ENCODE results near the gene GABRA6. TPM values are rescaled to one million over a fixed set of nuclear protein-coding genes. Genes with fewer than 3 reads are reported as not detected.

The GABRA6 gene
- total RNA-seq, 1 experiment from 2014 or later = not detected

DNA sequence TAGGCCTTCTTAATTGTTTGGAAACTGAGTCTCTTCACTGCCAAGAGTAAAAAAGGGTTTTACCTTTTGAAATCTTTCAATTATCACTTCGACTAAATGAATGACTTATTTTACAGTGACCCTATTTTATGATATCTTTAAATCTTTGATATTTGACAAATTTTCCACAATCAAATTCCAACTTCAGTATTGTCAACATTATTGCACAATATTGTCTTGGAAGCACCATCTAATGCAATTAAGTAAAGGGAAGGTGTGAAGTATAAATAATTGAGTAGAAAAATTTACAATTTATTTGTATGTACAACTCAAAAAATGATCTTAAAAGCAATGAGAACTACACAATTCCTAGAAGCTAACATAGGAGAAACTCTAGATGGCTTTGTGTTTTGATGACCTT is 49.2 kb downstream of the GABRA6 start:
- ChIA-PET CTCF (no interaction called here), POLR2A (ENCODE audit: unreplicated experiment) (no interaction called here)
- Histone ChIP-seq H3K27me3 (ENCODE audit: insufficient read depth, low read depth) (no peaks in the 10 kb centered on the region), H3K4me3 (no peak overlapping the region), H3F3A (ENCODE audit: insufficient read depth, low read depth) (no peaks in the 10 kb centered on the region), H3K4me2 (no peak overlapping the region), H3K79me2 (ENCODE audit: low read depth) (no peaks in the 10 kb centered on the region), H3K36me3 (ENCODE audit: low read depth) (no peaks in the 10 kb centered on the region), H3K9me3 (ENCODE audit: insufficient read depth, low read depth) (no peaks in the 10 kb centered on the region), H3K27ac (no peak overlapping the region), H4K20me1 (ENCODE audit: insufficient read depth) (no peaks in the 10 kb centered on the region), H2AFZ (no peak overlapping the region), H3K4me1 (replicated peaks; ENCODE audit: insufficient read depth) (no peaks in the 10 kb centered on the region), H3K9me2 (ENCODE audit: insufficient read depth) (no peaks in the 10 kb centered on the region)
- DNase-seq = no peak
- TF ChIP-seq, protein P1, sequence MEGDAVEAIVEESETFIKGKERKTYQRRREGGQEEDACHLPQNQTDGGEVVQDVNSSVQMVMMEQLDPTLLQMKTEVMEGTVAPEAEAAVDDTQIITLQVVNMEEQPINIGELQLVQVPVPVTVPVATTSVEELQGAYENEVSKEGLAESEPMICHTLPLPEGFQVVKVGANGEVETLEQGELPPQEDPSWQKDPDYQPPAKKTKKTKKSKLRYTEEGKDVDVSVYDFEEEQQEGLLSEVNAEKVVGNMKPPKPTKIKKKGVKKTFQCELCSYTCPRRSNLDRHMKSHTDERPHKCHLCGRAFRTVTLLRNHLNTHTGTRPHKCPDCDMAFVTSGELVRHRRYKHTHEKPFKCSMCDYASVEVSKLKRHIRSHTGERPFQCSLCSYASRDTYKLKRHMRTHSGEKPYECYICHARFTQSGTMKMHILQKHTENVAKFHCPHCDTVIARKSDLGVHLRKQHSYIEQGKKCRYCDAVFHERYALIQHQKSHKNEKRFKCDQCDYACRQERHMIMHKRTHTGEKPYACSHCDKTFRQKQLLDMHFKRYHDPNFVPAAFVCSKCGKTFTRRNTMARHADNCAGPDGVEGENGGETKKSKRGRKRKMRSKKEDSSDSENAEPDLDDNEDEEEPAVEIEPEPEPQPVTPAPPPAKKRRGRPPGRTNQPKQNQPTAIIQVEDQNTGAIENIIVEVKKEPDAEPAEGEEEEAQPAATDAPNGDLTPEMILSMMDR (conservative IDR thresholded peaks at IDR 0.05) = no peak
- TF ChIP-seq EZH2 (IDR thresholded peaks at IDR 0.05; ENCODE audit: low read depth) = no peak
- intact Hi-C loops (cut with micrococcal nuclease; ENCODE audit: unreplicated experiment) = no loop called here
- no TSS peak for BruUV-seq (replicated peaks)

DNA sequence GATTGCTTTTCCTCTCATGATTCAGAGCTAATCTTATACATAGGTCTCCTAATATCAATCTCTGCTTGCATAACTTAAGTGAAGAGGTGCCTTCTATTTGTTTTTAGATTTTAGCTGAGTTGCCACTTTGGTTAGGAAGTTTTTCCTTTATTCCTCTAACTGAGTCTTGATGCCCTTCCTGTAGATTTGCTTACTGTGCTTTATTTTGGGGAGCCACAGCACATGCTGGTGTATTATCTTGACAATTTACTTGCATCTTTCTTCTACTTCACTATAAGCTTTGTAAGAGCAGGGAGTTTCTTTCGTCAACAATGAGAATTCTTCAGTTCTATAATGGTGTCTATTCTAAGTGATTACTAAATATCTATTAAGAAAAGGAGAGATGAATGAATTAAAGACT is 54.9 kb downstream of the GABRA6 start:
- H4K20me1 ChIP-seq (ENCODE audit: insufficient read depth) = no peaks in the 10 kb centered on the region
- H3K9me3 ChIP-seq (ENCODE audit: insufficient read depth, low read depth) = no peaks in the 10 kb centered on the region
- H3F3A ChIP-seq (ENCODE audit: insufficient read depth, low read depth) = no peaks in the 10 kb centered on the region
- no TSS peak for BruUV-seq (replicated peaks)
- H3K36me3 ChIP-seq (ENCODE audit: low read depth) = no peaks in the 10 kb centered on the region
- ChIA-PET CTCF (no interaction called here), POLR2A (ENCODE audit: unreplicated experiment) (no interaction called here)
- no peak overlapping the region for H3K4me2 ChIP-seq
- no peak overlapping the region for H2AFZ ChIP-seq
- DNase-seq = no peak
- H3K27ac ChIP-seq = no peak overlapping the region
- no peaks in the 10 kb centered on the region for H3K27me3 ChIP-seq (ENCODE audit: insufficient read depth, low read depth)
- H3K4me1 ChIP-seq (replicated peaks; ENCODE audit: insufficient read depth) = no peaks in the 10 kb centered on the region
- no peaks in the 10 kb centered on the region for H3K9me2 ChIP-seq (ENCODE audit: insufficient read depth)
- intact Hi-C loops (cut with micrococcal nuclease; ENCODE audit: unreplicated experiment) = no loop called here
- H3K79me2 ChIP-seq (ENCODE audit: low read depth) = no peaks in the 10 kb centered on the region
- no peak overlapping the region for H3K4me3 ChIP-seq
- TF ChIP-seq EZH2 (IDR thresholded peaks at IDR 0.05; ENCODE audit: low read depth) = no peak
- TF ChIP-seq, protein P1 (conservative IDR thresholded peaks at IDR 0.05) = no peak

- H3K79me2 ChIP-seq (ENCODE audit: low read depth) = no peaks in the 10 kb centered on the region
- POLR2A ChIA-PET (ENCODE audit: unreplicated experiment) = no interaction called here
- no peaks in the 10 kb centered on the region for H3K9me2 ChIP-seq (ENCODE audit: insufficient read depth)
- no peaks in the 10 kb centered on the region for H3K27me3 ChIP-seq (ENCODE audit: insufficient read depth, low read depth)
- BruUV-seq (replicated peaks) = no TSS peak
- H3K4me2 ChIP-seq = no peak overlapping the region
- no peak overlapping the region for H2AFZ ChIP-seq
- no peak for TF ChIP-seq EZH2 (IDR thresholded peaks at IDR 0.05; ENCODE audit: low read depth)
- TF ChIP-seq, protein P1 (conservative IDR thresholded peaks at IDR 0.05) = no peak
- no peaks in the 10 kb centered on the region for H3F3A ChIP-seq (ENCODE audit: insufficient read depth, low read depth)
- intact Hi-C loops (cut with micrococcal nuclease; ENCODE audit: unreplicated experiment) = no loop called here
- H3K9me3 ChIP-seq (ENCODE audit: insufficient read depth, low read depth) = no peaks in the 10 kb centered on the region
- no peak overlapping the region for H3K27ac ChIP-seq
- no peak for DNase-seq
- no peaks in the 10 kb centered on the region for H3K36me3 ChIP-seq (ENCODE audit: low read depth)
- CTCF ChIA-PET = no interaction called here
- H3K4me3 ChIP-seq = no peak overlapping the region
- H4K20me1 ChIP-seq (ENCODE audit: insufficient read depth) = no peaks in the 10 kb centered on the region
- H3K4me1 ChIP-seq (replicated peaks; ENCODE audit: insufficient read depth) = no peaks in the 10 kb centered on the region
Observed at GRCh38 chr5:161744276-161744675, 58.8 kb downstream of the GABRA6 start.

Measured in PC-9 (cell line).